BE2C (cell line): ENCODE results near the gene HCN1.

Source experiments
- DNase-seq: peaks from one replicate; pipeline ENCODE4 v3.0.0-alpha.2; 2020
- H3K27me3 ChIP-seq: fragments of 250-450 bp; sonication (Bioruptor Pico); 2 replicates; pipeline ENCODE4 v1.5.1; 2020; ENCODE audit warnings: mild to moderate bottlenecking
- H3K36me3 ChIP-seq: fragments of 250-450 bp; sonication (Bioruptor Pico); 2 replicates; pipeline ENCODE4 v1.5.1; 2020; ENCODE audit warnings: mild to moderate bottlenecking
- H3K4me1 ChIP-seq: fragments of 250-450 bp; sonication (Bioruptor Pico); 2 replicates; pipeline ENCODE4 v1.5.1; 2020
- H3K4me3 ChIP-seq: 2 replicates; pipeline ENCODE4 v1.5.1; 2011; ENCODE audit warnings: low read depth, low read length
- H3K9me3 ChIP-seq: fragments of 250-450 bp; sonication (Bioruptor Pico); 2 replicates; pipeline ENCODE4 v1.5.1; 2020
- CTCF ChIP-seq: IDR thresholded peaks from 2 replicates; pipeline ENCODE4 v1.5.1; 2012; ENCODE audit warnings: mild to moderate bottlenecking, low read depth, low read length

Gene HCN1

GRCh38 chr5:45225571-45226031, 470.6 kb downstream of the HCN1 start:
- DNase-seq = no peak
- no peaks in the 10 kb centered on the region for H3K4me1 ChIP-seq
- no peaks in the 10 kb centered on the region for H3K36me3 ChIP-seq
- no peak; the same call in 1 of the 2 replicates for TF ChIP-seq CTCF
- H3K4me3 ChIP-seq = no peak overlapping the region
- H3K9me3 ChIP-seq = peaks cover 3% of the 10 kb centered on the region
- H3K27me3 ChIP-seq = no peaks in the 10 kb centered on the region

GRCh38 chr5:45205403-45205961, 490.7 kb downstream of the HCN1 start:
- Histone ChIP-seq H3K36me3 (no peaks in the 10 kb centered on the region), H3K27me3 (no peaks in the 10 kb centered on the region), H3K4me3 (no peak overlapping the region), H3K4me1 (no peaks in the 10 kb centered on the region), H3K9me3 (no peaks in the 10 kb centered on the region)
- TF ChIP-seq CTCF = no peak
- DNase-seq = no peak
